HG03095 (cell line): ENCODE data around the gene GBP2.

Source experiments
- ATAC-seq: cut with Tn5 transposase; IDR thresholded peaks from one replicate; pipeline ENCODE4 v1.9.1; 2021; ENCODE audit warnings: moderate library complexity; ENCODE audit not compliant: unreplicated experiment

Gene GBP2, protein sequence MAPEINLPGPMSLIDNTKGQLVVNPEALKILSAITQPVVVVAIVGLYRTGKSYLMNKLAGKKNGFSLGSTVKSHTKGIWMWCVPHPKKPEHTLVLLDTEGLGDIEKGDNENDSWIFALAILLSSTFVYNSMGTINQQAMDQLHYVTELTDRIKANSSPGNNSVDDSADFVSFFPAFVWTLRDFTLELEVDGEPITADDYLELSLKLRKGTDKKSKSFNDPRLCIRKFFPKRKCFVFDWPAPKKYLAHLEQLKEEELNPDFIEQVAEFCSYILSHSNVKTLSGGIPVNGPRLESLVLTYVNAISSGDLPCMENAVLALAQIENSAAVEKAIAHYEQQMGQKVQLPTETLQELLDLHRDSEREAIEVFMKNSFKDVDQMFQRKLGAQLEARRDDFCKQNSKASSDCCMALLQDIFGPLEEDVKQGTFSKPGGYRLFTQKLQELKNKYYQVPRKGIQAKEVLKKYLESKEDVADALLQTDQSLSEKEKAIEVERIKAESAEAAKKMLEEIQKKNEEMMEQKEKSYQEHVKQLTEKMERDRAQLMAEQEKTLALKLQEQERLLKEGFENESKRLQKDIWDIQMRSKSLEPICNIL

DNA sequence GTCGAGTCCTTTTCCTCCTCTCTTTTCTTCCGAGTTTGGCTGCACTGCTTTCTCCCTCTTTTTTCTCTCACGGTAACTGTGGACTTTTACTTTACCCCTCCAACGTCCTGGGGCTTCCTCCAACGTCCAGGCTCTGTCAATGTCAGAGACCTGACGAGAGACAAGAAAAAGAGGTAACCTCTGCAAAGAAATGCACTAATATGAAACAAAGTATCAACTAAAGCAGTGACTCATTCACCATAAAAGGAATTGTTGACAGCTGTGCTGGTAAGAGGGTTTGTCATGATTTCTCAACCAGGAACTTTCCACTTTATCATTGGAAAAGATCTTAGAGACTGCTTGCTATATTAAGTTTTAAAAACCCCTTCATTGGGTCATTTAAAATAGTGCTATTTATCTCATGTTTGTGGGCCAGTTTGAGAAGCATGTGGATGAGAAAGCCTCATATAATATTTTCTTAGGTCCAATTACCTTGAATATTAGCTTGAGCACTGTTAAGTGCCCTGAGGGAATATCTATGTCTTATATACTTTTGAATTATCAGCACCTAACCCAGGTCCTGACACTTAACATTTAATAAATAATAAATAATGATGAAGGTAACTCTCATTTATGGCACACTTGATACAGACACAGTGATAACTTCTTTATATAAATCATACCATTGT is at the start of gene GBP2:
GBP2 (minus strand) TSS at position 202 of the 668 bp plus-strand sequence. CDS start 4,148 bp downstream, outside the sequence.
- peak; percentile 83 for ATAC-seq

DNA sequence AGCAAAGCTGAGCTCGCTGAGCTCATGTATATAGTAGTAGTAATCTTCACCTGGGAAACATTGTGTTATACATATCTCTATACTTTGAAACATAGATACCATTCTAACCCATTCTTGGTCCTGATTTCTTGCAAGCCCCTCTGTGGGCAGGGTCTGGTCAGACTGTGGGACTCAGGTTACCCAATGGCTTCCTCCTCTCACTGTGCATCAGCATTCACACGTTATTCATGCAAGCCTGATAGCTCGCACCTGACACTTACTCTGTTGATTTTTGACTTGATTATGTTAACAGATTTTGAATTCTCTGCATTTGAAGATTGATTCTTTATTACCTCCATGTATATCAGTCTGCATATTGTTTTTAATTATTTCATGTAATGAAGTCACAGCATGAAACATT is 48.6 kb upstream of the GBP2 start:
- no peak for ATAC-seq

DNA sequence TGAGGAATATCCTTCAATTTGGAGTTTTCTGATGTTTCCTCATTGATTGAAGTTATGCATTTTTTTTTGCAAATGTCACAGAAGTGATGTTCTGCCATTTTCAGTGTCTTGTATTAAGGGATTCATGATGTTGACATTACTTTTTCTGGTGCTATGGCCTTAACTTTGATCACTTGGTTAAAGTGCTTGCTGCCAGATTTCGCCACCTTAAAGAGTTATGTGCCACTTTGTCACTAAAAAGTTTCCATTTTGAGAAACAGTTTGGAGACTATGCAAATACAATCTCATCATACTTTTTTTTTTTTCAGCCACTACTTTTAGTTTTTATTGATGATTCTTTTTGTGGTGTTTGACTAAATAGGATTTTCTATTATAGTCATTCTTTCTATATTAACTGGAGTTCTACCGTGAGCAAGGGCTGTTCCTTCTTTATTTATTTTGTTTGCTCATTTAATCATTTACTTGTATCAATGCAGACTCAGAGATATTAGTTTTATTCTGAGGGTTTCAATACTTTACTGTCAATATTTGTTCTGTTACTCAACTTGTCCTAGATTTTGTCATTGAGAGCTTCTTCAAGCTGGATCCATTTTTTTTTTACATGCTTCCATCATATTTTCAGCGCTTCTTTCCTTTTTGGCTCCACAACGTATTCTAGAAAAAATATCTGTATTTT is 46.7 kb upstream of the GBP2 start:
- no peak for ATAC-seq

DNA sequence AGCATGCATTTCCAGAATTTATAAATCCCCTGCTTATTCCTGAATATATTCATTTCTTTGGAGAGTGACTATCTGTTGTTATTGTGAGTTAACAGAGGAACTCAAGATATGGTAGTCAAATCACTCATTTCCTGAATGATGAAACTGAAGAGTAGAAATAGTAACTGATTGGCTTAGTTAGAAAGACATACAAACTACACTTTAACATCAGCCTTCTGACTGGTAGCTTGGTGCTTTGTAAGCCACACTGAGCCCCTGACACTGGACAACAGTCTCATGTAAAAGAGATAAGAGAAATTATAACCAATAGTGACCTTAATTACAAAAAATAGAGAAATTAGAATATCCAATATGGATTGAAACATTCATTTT is 45.1 kb upstream of the GBP2 start:
- no peak for ATAC-seq

DNA sequence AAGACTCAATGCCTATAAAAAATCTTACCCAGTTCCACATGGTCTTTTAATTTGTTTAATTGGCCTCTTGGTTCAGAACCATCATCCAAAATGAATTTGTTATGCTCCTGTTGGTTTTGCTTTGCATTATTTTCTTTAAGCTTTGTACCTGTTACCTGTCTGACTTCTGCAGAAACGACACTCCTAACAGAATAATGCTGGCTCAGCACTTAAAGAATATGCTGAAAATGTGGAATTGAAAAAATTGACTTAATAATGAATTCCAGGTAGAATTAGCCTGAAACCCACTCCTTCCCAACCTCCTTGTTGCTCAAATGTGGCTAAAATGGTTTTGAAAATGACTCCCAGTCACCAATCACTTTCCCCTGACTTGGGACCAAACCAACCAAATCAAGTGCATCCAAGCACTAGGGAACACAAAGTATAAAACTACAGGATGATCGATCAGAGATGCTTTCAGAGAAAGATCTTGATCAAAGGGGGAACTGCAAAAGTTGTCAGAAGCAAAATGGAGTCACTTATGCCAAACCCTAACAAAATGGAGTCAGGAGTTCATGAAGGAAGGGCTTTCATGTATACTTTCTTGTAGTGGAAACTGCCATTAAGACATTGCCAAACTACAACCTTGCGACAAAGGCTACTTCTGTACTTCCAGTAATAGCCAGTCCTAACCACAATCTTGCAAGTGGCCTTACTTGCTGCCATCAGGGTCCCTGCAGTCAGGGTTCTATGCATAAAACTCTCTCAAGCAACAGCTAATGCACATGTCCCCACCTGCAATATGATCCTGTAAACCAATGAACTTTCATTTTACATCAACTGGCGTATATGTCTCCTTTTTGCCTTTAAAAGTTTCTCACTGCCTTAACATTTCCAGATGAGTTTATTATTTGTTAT is 44.5 kb upstream of the GBP2 start:
- no peak for ATAC-seq

DNA sequence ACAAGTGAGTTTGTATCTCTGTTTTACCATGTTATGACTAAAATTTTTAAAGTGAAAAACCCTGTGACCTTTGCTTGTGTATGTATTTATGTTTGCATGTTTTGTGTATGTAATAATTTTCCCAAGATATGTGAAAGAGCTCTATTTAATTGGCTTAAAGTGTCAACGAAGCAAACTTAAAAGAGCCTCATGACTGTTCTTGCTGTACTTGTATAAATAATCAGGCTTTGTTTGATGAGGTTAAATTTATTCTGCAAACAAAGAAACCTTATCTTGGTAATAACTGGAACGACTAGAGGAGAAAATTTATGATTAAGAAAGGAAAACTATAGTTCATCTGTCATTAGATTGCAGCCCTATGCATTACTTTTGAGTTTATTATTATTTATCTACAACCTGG is 43.3 kb upstream of the GBP2 start:
- ATAC-seq, result no peak

DNA sequence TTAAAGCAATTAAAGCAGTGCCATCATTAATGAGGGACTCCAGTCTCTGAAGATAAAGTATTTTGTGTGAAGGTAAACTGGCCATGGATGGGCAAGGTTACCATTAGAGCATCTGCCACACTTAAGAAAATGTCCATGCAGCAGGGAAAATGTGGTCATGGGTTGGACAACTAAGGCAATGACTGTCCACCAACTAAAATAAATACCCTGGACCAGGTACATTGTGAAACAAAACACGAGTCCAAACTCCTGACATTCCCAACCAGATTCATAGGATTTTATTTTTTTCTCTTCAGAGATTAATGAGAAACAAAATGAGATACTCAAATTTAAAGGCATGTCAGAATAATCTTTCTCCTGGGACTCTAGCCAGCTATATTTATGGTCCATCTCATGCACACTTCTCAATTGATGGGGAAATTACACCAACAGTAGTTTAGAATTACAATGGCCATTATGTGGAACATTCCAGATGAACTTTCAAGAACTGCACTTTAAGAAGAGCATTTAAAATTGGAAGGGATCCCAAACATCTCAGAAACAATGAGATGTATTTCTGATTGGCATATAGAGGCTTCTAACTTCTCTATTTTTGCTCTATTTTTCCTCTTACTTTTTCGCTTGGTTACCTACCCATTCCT is 41.8 kb upstream of the GBP2 start:
- ATAC-seq, result no peak

DNA sequence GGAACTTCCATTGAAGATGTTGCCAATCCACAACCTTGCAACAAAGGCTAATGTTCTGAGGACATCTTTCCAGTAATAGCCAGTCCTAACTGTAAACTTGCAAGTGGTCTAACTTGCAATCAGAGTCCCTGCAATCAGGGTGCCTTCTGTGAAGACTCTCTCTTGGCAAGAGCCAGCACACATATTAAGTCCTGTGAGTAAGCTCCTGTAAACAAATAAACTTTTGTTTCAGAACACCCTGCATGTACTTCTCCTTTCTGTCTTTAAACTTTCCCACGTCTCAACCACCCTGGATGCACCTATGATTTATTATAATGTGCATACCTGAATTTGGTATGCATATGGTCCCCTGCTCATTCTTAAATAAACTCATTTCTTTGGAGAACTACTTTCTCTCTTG is 40.8 kb upstream of the GBP2 start:
- no peak for ATAC-seq

DNA sequence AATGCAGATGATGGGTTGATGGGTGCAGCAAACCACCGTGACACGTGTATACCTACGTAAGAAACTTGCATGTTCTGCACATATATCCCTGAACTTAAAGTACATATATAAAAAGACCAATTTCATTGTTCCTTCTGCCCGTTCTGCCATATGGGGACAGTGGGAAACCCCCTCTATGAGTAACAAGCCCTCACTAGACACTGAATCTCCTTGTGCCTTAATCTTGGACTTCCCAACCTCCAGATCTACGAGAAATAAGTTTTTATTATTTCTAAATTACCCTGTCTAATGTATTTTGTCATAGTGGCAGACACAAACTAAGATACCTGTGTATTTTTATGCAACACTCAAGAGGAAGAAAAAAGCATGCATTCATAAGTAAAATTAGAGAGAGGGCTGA is 39.9 kb upstream of the GBP2 start:
- no peak for ATAC-seq

DNA sequence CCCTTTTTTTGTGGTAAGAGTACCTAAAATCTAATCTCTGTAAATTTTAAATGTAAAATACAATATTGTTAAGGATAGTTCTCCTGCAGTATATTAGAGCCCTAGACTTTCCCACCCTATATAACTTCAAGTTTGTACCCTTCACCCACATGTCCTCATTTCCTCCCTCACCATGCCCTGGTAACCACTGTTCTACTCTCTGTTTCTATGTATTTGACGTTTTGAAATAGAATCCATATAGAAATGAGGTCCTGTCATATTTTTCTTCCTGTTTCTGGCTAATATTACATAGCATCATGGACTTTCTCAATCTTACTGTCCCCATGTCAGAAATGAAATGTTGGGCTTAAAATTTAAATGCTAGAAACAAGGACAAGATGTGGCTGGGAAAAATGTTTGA is 25.1 kb upstream of the GBP2 start:
- no peak for ATAC-seq

DNA sequence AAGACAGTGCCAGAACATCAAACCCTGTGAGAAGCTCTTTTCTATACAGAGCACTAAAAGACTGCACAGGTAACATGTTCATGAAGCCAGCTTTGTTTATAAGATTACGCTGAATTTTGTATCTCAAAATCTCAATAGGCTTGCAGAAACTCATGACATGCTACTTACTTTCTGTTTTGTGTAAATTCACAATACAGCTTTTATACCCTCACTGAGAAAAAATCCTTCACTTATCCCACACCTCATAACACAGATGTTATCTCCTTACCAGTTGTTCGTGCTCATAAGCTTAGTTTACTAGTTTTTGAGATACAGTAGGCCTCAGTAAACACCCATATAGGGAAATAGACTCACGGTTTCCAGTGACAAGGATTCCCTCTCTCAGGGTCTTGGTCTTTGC is 24.1 kb upstream of the GBP2 start:
- ATAC-seq, result no peak

DNA sequence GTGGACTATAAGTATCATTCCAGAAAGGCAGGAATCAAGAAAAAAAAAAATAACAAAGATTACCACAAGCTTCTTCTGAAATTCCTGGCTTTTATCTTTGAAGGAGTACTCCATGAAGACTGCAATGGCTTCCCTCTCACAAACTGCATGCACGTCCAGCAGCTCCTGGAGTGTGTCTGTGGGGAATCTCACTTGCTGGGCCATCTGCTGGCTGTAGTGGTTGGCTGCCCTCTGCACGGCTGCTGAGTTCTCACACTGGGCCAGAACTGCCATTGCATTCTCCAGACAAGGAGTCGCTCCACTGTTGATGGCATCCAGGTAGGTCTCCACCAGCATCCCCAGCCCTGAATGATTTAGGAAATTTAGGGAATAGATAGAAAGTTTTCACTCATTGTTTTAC is 23.3 kb upstream of the GBP2 start:
- ATAC-seq, result no peak

DNA sequence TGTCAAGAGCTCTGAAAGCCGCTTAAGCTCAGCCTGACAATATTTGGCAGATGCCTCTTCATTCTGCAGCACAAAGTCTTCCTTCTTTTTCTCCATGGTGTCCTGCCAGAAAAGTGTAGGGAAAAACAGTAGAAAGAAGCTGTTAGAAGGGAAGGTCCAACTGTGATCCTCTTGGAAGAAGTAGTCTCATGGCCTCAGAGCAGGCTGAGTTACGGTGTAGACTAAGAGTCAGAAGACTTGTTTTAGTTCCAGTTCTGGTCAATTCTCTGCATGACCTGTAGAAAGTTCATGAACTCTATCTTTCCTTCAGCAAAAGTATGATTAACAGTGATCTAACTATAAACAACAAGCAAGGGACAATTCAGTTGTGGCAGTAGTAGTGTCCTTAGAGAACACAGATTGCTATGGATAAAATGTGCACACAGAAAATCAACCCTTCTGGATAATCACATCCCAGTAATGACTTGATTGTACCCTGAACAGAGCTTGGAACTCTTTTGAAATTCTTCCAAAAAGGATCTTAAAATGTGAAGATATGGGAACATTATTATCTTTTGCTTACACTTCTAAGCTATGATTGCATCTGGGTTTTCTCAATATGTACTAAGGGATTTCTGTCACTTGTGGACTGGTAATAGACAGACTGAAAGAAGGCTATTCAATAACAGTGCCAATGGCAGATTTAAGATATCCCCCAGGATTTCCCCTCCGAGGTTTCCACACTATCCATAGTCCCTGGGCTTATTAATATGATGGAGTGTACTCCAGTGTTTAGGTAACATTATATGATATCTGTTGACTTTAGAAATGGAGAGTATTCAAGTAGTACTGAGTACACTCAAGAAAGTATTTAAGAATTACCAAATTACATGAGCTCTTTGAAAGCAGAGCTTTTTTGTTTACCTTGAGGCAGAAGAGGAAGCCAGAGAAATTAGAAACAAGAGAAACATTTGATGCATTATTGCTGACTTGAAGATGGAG is 22.1 kb upstream of the GBP2 start:
- no peak for ATAC-seq

DNA sequence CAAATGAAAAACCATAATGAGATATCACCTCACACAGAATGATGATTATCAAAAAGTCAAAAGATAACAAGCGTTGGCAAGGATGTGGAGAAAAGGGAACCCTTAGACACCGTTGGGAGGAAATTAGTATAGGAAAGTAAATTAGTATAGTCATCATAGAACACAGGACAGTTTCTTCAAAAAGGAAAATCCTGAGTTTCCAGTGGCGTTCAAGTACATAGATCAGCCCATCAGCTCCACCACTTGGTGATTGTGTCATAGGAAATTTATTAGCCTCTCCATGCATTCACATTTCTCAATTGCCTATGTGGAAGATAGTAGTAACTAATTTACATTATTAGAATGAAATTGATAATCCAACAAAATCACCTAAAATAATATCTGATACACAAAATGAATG is 20.8 kb upstream of the GBP2 start:
- ATAC-seq, result no peak

DNA sequence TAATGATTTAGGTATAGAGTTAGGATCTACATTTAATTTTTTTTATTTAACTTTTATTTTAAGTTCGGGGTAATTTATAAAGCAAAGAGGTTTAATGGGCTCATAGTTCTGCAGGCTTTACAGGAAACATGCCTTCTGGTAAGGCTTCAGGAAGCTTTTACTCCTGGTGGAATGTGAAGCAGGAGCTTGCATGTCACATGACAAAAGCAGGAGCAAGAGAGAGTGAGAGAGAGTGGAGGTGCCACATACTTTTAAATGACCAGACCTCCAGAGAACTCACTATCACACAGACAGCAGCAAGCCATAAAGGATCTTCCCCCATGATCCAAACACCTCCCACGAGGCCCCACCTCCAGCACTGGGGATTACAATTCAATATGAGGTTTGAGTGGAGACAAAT is 17.6 kb upstream of the GBP2 start:
- no peak for ATAC-seq

DNA sequence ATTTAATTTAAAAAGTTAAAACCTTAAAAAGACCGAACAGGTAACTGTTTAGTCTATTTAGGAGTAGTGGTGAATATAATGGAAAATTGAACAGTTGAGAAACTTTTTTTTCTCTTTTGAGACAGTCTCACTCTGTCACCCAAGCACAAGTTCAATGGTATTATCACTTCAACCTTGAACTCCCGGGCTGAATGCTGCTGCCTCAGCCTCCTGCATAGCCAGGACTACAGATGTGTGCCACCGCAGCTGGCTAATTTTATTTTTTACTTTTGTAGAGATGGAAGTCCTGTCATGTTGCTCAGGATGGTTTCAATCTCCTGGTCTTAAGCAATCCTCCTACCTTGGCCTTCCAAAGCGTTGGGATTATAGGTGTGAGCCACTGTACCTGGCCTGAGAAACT is 16.2 kb upstream of the GBP2 start:
- ATAC-seq, result no peak

DNA sequence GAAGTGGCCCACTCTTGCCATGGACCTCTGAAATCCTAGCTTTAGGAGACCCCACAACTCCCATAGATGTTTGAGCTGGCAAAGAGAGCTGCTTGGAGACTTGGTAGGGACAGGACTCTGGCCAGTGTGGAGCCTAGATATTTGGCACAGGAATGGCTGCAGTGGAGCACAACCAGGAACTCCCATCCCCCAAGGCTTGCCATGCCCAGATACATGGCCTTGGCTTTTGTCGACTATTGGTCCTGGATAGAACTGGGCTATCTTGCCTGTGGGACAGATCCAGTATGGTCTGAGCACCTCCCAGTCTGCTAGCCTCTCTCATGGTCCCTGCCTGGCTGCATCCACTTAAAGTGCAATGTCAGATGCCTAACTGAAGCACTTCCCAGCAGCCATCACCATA is 7.8 kb upstream of the GBP2 start:
- no peak for ATAC-seq

DNA sequence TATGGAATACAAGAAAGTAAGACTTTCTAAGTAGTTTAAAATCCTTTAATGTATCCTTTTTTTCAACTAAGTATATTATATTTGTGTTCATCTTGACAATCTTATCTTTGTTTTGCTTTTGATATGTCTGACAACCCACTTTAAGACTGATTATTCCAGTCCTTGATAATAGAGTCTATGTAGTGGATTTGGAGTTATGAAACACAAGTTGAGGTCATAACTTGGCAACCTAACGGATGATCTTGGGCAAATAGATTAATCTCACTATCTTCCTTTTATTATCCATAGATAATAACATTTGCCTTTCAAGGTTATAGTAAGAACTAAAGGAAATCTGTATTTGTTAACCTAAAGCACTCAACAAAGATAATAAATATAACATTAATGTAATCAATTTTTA is 4.8 kb upstream of the GBP2 start:
- ATAC-seq, result no peak

DNA sequence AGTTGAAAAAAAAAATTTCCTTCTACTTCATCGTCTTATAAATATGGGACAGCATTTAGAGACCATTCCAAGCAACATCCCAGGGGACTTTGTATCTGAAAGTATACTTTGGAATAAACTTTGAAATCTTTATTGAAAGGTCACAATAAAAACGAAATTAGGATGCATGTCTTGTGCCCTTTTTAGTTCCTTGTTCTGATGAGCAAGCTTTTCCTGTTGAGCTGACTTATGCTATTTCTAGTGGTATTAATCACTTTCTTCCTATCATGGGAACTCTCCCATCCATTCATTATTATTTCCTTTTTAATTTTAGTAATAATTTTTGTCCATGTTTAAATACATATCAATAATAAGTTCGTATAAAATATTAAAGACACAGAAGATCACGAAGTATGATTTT is 4.0 kb upstream of the GBP2 start:
- no peak for ATAC-seq
